Calu3 (cell line): ENCODE measurements around the gene TEAD1. TPM values are rescaled to one million over a fixed set of nuclear protein-coding genes. Genes with fewer than 3 reads are reported as not detected.

Experiments
- BruUV-seq: library from RNA; stranded (reverse); fragments of 400-500 nt; replicated peaks from 2 replicates; lab custom pipeline; 2021; lab: Mats Ljungman, UMichigan
- CTCF ChIA-PET: fragments of 300-600 bp; sonication (Branson Sonifier 250); formaldehyde crosslinking; loops from one replicate; lab custom pipeline; 2022; ENCODE audit warnings: antibody characterized with exemption; lab: Charles Lee
- DNase-seq: peaks from one replicate; pipeline ENCODE4 v3.0.0; 2022
- H3K27ac Mint-ChIP-seq: one replicate; pipeline ENCODE4 v1.8.0; 2022; ENCODE audit warnings: mixed read lengths; ENCODE audit not compliant: unreplicated experiment
- H3K27me3 Mint-ChIP-seq: one replicate; pipeline ENCODE4 v1.8.0; 2022; ENCODE audit warnings: mixed read lengths; ENCODE audit not compliant: unreplicated experiment
- H3K36me3 Mint-ChIP-seq: one replicate; pipeline ENCODE4 v1.8.0; 2022; ENCODE audit warnings: mild to moderate bottlenecking, moderate library complexity, mixed read lengths; ENCODE audit not compliant: insufficient read depth, unreplicated experiment
- H3K4me1 Mint-ChIP-seq: one replicate; pipeline ENCODE4 v1.8.0; 2022; ENCODE audit warnings: mild to moderate bottlenecking, low read depth, mixed read lengths; ENCODE audit not compliant: unreplicated experiment
- H3K4me3 Mint-ChIP-seq: one replicate; pipeline ENCODE4 v1.8.0; 2022; ENCODE audit warnings: mild to moderate bottlenecking, low read depth, moderate library complexity, mixed read lengths; ENCODE audit not compliant: unreplicated experiment
- H3K9me3 Mint-ChIP-seq: one replicate; pipeline ENCODE4 v1.8.0; 2022; ENCODE audit warnings: low read depth, mixed read lengths; ENCODE audit not compliant: unreplicated experiment
- intact Hi-C: fragments of 100-400 bp; cut with micrococcal nuclease; formaldehyde crosslinking; loops from one replicate; pipeline ENCODE4 v1.10.0; 2022; ENCODE audit not compliant: unreplicated experiment
- total RNA-seq: library from RNA; stranded (reverse); gene quantifications from 2 replicates; pipeline ENCODE4 v1.2.3, GENCODE V29; 2022
- TF ChIP-seq, protein P1 (sequence below): fragments of 200-600 bp; IDR thresholded peaks from one replicate; pipeline ENCODE4 v1.8.0; 2022; ENCODE audit warnings: antibody characterized with exemption; ENCODE audit not compliant: unreplicated experiment

Gene TEAD1
- total RNA-seq, 1 experiment from 2014 or later = 104 TPM

DNA sequence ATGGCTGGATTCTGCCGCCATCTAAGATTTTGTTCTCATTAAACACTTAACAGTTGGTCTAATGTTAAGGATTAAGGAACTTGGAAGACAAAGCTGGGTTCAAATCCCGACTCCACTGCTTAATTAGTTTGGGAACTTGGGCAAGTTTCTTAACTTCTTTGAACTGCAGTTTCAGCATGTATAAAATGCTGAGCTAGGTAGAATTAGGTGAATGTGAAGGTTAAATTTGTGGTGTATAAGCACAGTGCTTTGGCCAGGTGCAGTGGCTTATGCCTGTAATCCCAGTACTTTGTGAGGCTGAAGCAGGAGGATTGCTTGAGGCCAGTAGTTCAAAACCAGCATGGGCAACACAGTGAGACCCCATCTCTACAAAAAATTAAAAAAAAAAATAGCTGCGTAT, 174.2 kb downstream of the TEAD1 start:
- Mint-ChIP-seq H3K4me3 (no peak overlapping the region), H3K27me3 (no peaks in the 10 kb centered on the region), H3K4me1 (peaks cover 62% of the 10 kb centered on the region), H3K9me3 (no peaks in the 10 kb centered on the region), H3K36me3 (peaks cover 19% of the 10 kb centered on the region), H3K27ac (no peak overlapping the region)
- no TSS peak for BruUV-seq
- TF ChIP-seq, protein P1, sequence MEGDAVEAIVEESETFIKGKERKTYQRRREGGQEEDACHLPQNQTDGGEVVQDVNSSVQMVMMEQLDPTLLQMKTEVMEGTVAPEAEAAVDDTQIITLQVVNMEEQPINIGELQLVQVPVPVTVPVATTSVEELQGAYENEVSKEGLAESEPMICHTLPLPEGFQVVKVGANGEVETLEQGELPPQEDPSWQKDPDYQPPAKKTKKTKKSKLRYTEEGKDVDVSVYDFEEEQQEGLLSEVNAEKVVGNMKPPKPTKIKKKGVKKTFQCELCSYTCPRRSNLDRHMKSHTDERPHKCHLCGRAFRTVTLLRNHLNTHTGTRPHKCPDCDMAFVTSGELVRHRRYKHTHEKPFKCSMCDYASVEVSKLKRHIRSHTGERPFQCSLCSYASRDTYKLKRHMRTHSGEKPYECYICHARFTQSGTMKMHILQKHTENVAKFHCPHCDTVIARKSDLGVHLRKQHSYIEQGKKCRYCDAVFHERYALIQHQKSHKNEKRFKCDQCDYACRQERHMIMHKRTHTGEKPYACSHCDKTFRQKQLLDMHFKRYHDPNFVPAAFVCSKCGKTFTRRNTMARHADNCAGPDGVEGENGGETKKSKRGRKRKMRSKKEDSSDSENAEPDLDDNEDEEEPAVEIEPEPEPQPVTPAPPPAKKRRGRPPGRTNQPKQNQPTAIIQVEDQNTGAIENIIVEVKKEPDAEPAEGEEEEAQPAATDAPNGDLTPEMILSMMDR = no peak
- DNase-seq = no peak
- CTCF ChIA-PET = interaction anchor here (1.0 kb wide), 1 partner anchor 78 kb away, joined by 3 read pairs; no protein-coding TSS in a partner anchor
- intact Hi-C loops = no loop called here

DNA sequence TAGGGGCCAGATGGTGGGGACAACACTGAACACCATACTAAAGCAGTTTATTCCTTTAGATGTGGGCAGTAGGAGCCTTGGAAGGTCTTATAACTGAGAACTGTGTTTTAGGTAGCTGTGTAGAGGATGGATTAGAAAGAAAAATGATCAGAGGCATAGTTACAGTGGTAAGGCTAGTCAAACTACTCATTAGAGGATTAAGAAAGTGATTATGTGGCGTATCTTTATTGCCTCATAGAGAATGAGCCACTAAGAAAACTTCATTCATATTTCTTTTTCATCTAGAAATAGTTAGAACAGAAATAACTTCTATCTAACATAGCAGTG, 179.1 kb downstream of the TEAD1 start:
- intact Hi-C loops = loop anchor here (10.0 kb wide), 1 partner anchor 128 kb away; no protein-coding TSS in a partner anchor
- no peak for DNase-seq
- Mint-ChIP-seq H3K4me1 (peaks cover 70% of the 10 kb centered on the region), H3K27me3 (no peaks in the 10 kb centered on the region), H3K9me3 (no peaks in the 10 kb centered on the region), H3K36me3 (peaks cover 12% of the 10 kb centered on the region), H3K27ac (peak overlapping the region; percentile 88), H3K4me3 (peak overlapping the region; percentile 36)
- no TSS peak for BruUV-seq
- TF ChIP-seq, protein P1 = no peak
- CTCF ChIA-PET = interaction anchor here (1.0 kb wide), 1 partner anchor 15 kb away, joined by 3 read pairs; no protein-coding TSS in a partner anchor

DNA sequence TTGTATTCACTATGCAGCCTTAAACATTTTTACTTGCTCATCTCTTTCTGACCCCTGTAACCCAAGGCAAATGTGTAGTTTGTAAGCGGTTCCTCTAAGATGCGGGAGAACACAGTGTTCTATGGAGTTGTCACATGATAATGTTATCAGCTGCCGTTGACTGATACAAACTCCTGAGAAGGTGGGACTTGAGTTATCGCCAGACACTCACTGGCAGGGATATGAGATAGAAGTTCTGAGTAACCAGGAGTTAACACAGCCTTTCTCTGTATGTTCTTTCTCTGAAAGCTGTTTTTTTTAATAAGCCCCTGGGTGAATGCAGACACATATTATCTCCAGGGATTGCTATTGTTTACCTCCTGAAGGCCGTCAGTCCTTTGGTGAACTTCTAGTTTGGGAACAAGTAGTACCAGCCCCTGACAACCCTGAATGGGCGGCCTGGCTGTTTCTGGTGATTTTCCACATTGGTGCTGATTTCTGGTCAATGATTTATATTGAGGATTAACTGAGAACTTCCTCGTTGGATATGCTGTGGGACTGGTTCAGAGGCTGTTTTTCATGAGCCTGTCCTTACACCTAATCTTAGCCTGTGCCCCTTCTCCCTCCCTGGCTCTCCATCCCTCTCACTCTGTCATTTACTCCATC, 179.6 kb downstream of the TEAD1 start:
- Mint-ChIP-seq H3K4me3 (peak overlapping the region; percentile 36), H3K4me1 (peaks cover 70% of the 10 kb centered on the region), H3K27me3 (no peaks in the 10 kb centered on the region), H3K27ac (peak overlapping the region; percentile 88), H3K36me3 (peaks cover 12% of the 10 kb centered on the region), H3K9me3 (no peaks in the 10 kb centered on the region)
- CTCF ChIA-PET = interaction anchor here (1.0 kb wide), 1 partner anchor 15 kb away, joined by 3 read pairs; no protein-coding TSS in a partner anchor
- peak; percentile 49 for DNase-seq
- intact Hi-C loops = loop anchor here (1.0 to 10.0 kb wide), 2 partner anchors 25 to 129 kb away; no protein-coding TSS in a partner anchor
- TF ChIP-seq, protein P1 = no peak
- no TSS peak for BruUV-seq

DNA sequence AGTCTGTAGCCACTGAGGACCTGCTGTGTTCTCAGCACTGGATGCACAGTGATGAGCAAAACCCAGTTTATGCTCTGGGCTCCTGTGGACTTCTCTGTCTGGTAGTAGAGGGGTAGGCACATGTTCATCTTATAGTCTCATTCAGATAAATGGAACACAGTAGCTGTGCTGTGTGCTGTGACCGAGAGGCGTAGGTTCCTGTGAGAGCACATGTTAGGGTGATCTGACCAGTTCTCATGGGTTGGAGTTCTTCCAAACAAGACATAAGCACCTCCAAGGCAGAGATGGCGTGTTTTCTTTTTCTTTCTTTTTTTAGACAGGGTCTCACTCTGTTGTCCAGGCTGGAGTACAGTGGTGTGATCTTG, 180.1 kb downstream of the TEAD1 start:
- H3K9me3 Mint-ChIP-seq = no peaks in the 10 kb centered on the region
- peak overlapping the region; percentile 36 for H3K4me3 Mint-ChIP-seq
- CTCF ChIA-PET = interaction anchor here (0.6 to 1.6 kb wide), 8 partner anchors 8 to 325 kb away, joined by 3 to 5 read pairs (median 4); no protein-coding TSS in a partner anchor
- H3K4me1 Mint-ChIP-seq = peaks cover 70% of the 10 kb centered on the region
- TF ChIP-seq, protein P1 = no peak
- peaks cover 12% of the 10 kb centered on the region for H3K36me3 Mint-ChIP-seq
- DNase-seq = no peak
- no peaks in the 10 kb centered on the region for H3K27me3 Mint-ChIP-seq
- intact Hi-C loops = loop anchor here (1.0 to 10.0 kb wide), 2 partner anchors 26 to 129 kb away; no protein-coding TSS in a partner anchor
- no TSS peak for BruUV-seq
- peak overlapping the region; percentile 88 for H3K27ac Mint-ChIP-seq
